Endodermal cell (in vitro differentiated cells): ENCODE results near the gene PITPNM1. TPM values are rescaled to one million over a fixed set of nuclear protein-coding genes. Genes with fewer than 3 reads are reported as not detected.

Source experiments
- DNase-seq: peaks from one replicate; pipeline ENCODE4 v3.0.0-alpha.2; 2017
- H3K27ac ChIP-seq: 2 replicates; pipeline ENCODE4 v1.5.1; 2013; ENCODE audit warnings: mild to moderate bottlenecking, low read depth, low read length, moderate library complexity
- H3K27me3 ChIP-seq: 2 replicates; pipeline ENCODE4 v1.6.1; 2013; ENCODE audit warnings: mild to moderate bottlenecking, low read length, moderate library complexity; ENCODE audit not compliant: insufficient read depth, control insufficient read depth, poor library complexity, severe bottlenecking
- H3K36me3 ChIP-seq: 2 replicates; pipeline ENCODE4 v1.7.0; 2013; ENCODE audit warnings: mild to moderate bottlenecking, low read length, moderate library complexity; ENCODE audit not compliant: control insufficient read depth, insufficient read depth
- H3K4me1 ChIP-seq: one replicate; pipeline ENCODE4 v1.7.0; 2013; ENCODE audit warnings: low read length; ENCODE audit not compliant: control insufficient read depth, insufficient read depth
- H3K4me3 ChIP-seq: 2 replicates; pipeline ENCODE4 v1.5.1; 2013; ENCODE audit warnings: mild to moderate bottlenecking, low read length, moderate library complexity
- H3K9ac ChIP-seq: 2 replicates; pipeline ENCODE4 v1.6.1; 2013; ENCODE audit warnings: mild to moderate bottlenecking, low read length, moderate library complexity; ENCODE audit not compliant: poor library complexity, severe bottlenecking; ENCODE audit errors: extremely low read depth
- H3K9me3 ChIP-seq: 2 replicates; pipeline ENCODE4 v1.6.1; 2013; ENCODE audit warnings: mild to moderate bottlenecking, low read length, moderate library complexity; ENCODE audit not compliant: control insufficient read depth
- H3K27ac Mint-ChIP-seq: 2 replicates; pipeline ENCODE4 v1.8.0; 2020; ENCODE audit warnings: mixed read lengths
- H3K27me3 Mint-ChIP-seq: 2 replicates; pipeline ENCODE4 v1.8.0; 2021; ENCODE audit warnings: mild to moderate bottlenecking, mixed read lengths; ENCODE audit not compliant: insufficient read depth
- H3K36me3 Mint-ChIP-seq: 2 replicates; pipeline ENCODE4 v1.8.0; 2020; ENCODE audit warnings: low read depth, mixed read lengths
- H3K4me1 Mint-ChIP-seq: 2 replicates; pipeline ENCODE4 v1.8.0; 2020; ENCODE audit warnings: mixed read lengths
- H3K4me3 Mint-ChIP-seq: 2 replicates; pipeline ENCODE4 v1.8.0; 2020; ENCODE audit warnings: mild to moderate bottlenecking, moderate library complexity, mixed read lengths
- H3K9me3 Mint-ChIP-seq: 2 replicates; pipeline ENCODE4 v1.8.0; 2020; ENCODE audit warnings: mild to moderate bottlenecking, mixed read lengths
- CTCF ChIP-seq: fragments of 200-600 bp; sonication (generic); conservative IDR thresholded peaks from 2 replicates; pipeline ENCODE4 v1.5.0; 2021; ENCODE audit warnings: antibody characterized with exemption, mild to moderate bottlenecking
- WGBS, 2 experiments: methylation state at CpG; one replicate each; pipeline versions ENCODE4 v1.1.5 to v1.1.7; 2013; ENCODE audit warnings: missing lambda C conversion rate in 2 of 2, mixed read lengths in 1 of 2; ENCODE audit not compliant: insufficient coverage in 1 of 2, insufficient read length in 1 of 2; 5-methylcytosine and 5-hydroxymethylcytosine counted together
- total RNA-seq, 2 donors: library from RNA; stranded (reverse); fragmentation: NEBNext Ultra II Directional in 1 of 2; extraction: Animal tissue kit (Norgen Biotek cat#: 25700) in 1 of 2; gene quantifications; 2 replicates in 1 of 2; 3 replicates in 1 of 2; pipeline ENCODE4 v1.2.1, GENCODE V29; 2021

PITPNM1 gene
- total RNA-seq, 2 donors from 2014 or later: 94.6 to 104 TPM

- H3K9me3 Mint-ChIP-seq: no peaks in the 10 kb centered on the region
Measured at GRCh38 chr11:67458266-67458665, 46.9 kb downstream of the PITPNM1 start.

GRCh38 chr11:67457453-67457852 is 47.7 kb downstream of the PITPNM1 start:
- Mint-ChIP-seq H3K27me3 (peaks cover 8% of the 10 kb centered on the region), H3K4me3 (no peak overlapping the region), H3K36me3 (no peaks in the 10 kb centered on the region), H3K4me1 (no peaks in the 10 kb centered on the region), H3K27ac (no peak overlapping the region), H3K9me3 (no peaks in the 10 kb centered on the region)
- Histone ChIP-seq H3K9me3 (no peaks in the 10 kb centered on the region), H3K9ac (no peak overlapping the region), H3K27ac (no peak overlapping the region), H3K36me3 (no peaks in the 10 kb centered on the region), H3K27me3 (no peaks in the 10 kb centered on the region), H3K4me1 (no peaks in the 10 kb centered on the region), H3K4me3 (no peak overlapping the region)
- WGBS, 2 experiments: 87 to 93% methylated on average over 9 to 12 of the region's 12 CpGs
- DNase-seq: no peak
- no peak for TF ChIP-seq CTCF

More at GRCh38 chr11:67458266-67458665, 46.9 kb downstream of the PITPNM1 start:
- Mint-ChIP-seq H3K27me3 (peaks cover 8% of the 10 kb centered on the region), H3K4me3 (no peak overlapping the region), H3K4me1 (no peaks in the 10 kb centered on the region), H3K27ac (no peak overlapping the region), H3K36me3 (no peaks in the 10 kb centered on the region)
- H3K36me3 ChIP-seq: no peaks in the 10 kb centered on the region
- 94 to 96% methylated on average over 15 to 19 of the region's 19 CpGs for WGBS, 2 experiments
- H3K9ac ChIP-seq: no peak overlapping the region
- no peak overlapping the region for H3K27ac ChIP-seq
- no peak overlapping the region for H3K4me3 ChIP-seq
- H3K9me3 ChIP-seq: no peaks in the 10 kb centered on the region
- TF ChIP-seq CTCF: no peak
- H3K4me1 ChIP-seq: no peaks in the 10 kb centered on the region
- H3K27me3 ChIP-seq: no peaks in the 10 kb centered on the region
- DNase-seq: no peak

GRCh38 chr11:67456068-67456705 is 49.0 kb downstream of the PITPNM1 start:
- Histone ChIP-seq H3K36me3 (no peaks in the 10 kb centered on the region), H3K27ac (no peak overlapping the region), H3K4me3 (no peak overlapping the region), H3K27me3 (no peaks in the 10 kb centered on the region), H3K9ac (no peak overlapping the region), H3K4me1 (no peaks in the 10 kb centered on the region), H3K9me3 (no peaks in the 10 kb centered on the region)
- 94 to 95% methylated on average over 11 to 25 of the region's 25 CpGs for WGBS, 2 experiments
- Mint-ChIP-seq H3K36me3 (no peaks in the 10 kb centered on the region), H3K4me1 (no peaks in the 10 kb centered on the region), H3K27me3 (peaks cover 8% of the 10 kb centered on the region), H3K27ac (no peak overlapping the region), H3K9me3 (no peaks in the 10 kb centered on the region), H3K4me3 (no peak overlapping the region)
- no peak for TF ChIP-seq CTCF
- no peak for DNase-seq
